Naive thymus-derived CD4-positive, alpha-beta T cell (primary cell): ENCODE measurements around the gene LDB2. TPM values are rescaled to one million over a fixed set of nuclear protein-coding genes. Genes with fewer than 3 reads are reported as not detected.

ENCODE experiments used
- ATAC-seq: fragments of 150-1000 bp; cut with Tn5 transposase; 2 replicates; pipeline ENCODE4 v1.10.0; 2021; ENCODE audit warnings: mild to moderate bottlenecking, moderate library complexity
- CTCF ChIA-PET: fragments of 350-600 bp; sonication (Branson Sonifier 250); formaldehyde crosslinking; loops from one replicate; lab custom pipeline; 2021; ENCODE audit warnings: antibody characterized with exemption; lab: Charles Lee
- POLR2A ChIA-PET: fragments of 350-600 bp; sonication (Branson Sonifier 250); formaldehyde crosslinking; loops from one replicate; lab custom pipeline; 2021; ENCODE audit warnings: antibody characterized with exemption, inconsistent platforms; lab: Charles Lee
- DNase-seq, 9 donors: peaks; one replicate each; pipeline versions ENCODE4 v3.0.0 to v3.0.0-alpha.2; 2020 to 2022; ENCODE audit warnings: mixed read lengths in 1 of 9
- H3K27ac ChIP-seq: one replicate; pipeline ENCODE4 v1.7.0; 2013; ENCODE audit warnings: mild to moderate bottlenecking, low read depth, low read length, moderate library complexity
- H3K27me3 ChIP-seq, 2 donors: one replicate each; pipeline ENCODE4 v1.7.0; 2013; ENCODE audit warnings: low read length in 2 of 2, mild to moderate bottlenecking in 2 of 2, moderate library complexity in 2 of 2; ENCODE audit not compliant: control insufficient read depth in 2 of 2, insufficient read depth in 2 of 2
- H3K36me3 ChIP-seq, 3 experiments: 1 replicate in 2 of 3; 2 replicates in 1 of 3; pipeline ENCODE4 v1.7.0; 2013; ENCODE audit warnings: low read length in 3 of 3, mild to moderate bottlenecking in 3 of 3, moderate library complexity in 1 of 3; ENCODE audit not compliant: insufficient read depth in 3 of 3, control insufficient read depth in 2 of 3
- H3K4me1 ChIP-seq, 2 donors: one replicate each; pipeline ENCODE4 v1.7.0; 2013; ENCODE audit warnings: low read length in 2 of 2, mild to moderate bottlenecking in 2 of 2, moderate library complexity in 1 of 2; ENCODE audit not compliant: control insufficient read depth in 2 of 2, insufficient read depth in 2 of 2
- H3K4me3 ChIP-seq: 2 replicates; pipeline ENCODE4 v1.7.0; 2013; ENCODE audit warnings: mild to moderate bottlenecking, low read length
- H3K9me3 ChIP-seq, 3 experiments: 1 replicate in 2 of 3; 2 replicates in 1 of 3; pipeline ENCODE4 v1.7.0; 2013; ENCODE audit warnings: low read length in 3 of 3; ENCODE audit not compliant: control insufficient read depth in 2 of 3
- H3K27ac Mint-ChIP-seq, 9 donors: one replicate each; pipeline ENCODE4 v1.8.0; 2020 to 2022; ENCODE audit warnings: mixed read lengths in 9 of 9, mild to moderate bottlenecking in 8 of 9, moderate library complexity in 5 of 9, inconsistent platforms in 2 of 9
- H3K27me3 Mint-ChIP-seq, 5 donors: one replicate each; pipeline ENCODE4 v1.8.0; 2021 to 2022; ENCODE audit warnings: mixed read lengths in 5 of 5, mild to moderate bottlenecking in 1 of 5
- H3K36me3 Mint-ChIP-seq, 5 donors: one replicate each; pipeline ENCODE4 v1.8.0; 2020 to 2022; ENCODE audit warnings: mixed read lengths in 5 of 5, mild to moderate bottlenecking in 3 of 5, inconsistent platforms in 1 of 5
- H3K4me1 Mint-ChIP-seq, 7 donors: one replicate each; pipeline ENCODE4 v1.8.0; 2020 to 2022; ENCODE audit warnings: mixed read lengths in 7 of 7, mild to moderate bottlenecking in 3 of 7, inconsistent platforms in 1 of 7
- H3K4me3 Mint-ChIP-seq, 10 donors: one replicate each; pipeline ENCODE4 v1.8.0; 2020 to 2022; ENCODE audit warnings: mild to moderate bottlenecking in 10 of 10, mixed read lengths in 10 of 10, moderate library complexity in 6 of 10, inconsistent platforms in 2 of 10
- H3K9me3 Mint-ChIP-seq, 11 donors: one replicate each; pipeline ENCODE4 v1.8.0; 2020 to 2022; ENCODE audit warnings: mixed read lengths in 11 of 11, mild to moderate bottlenecking in 4 of 11, inconsistent platforms in 1 of 11, moderate library complexity in 1 of 11
- intact Hi-C, 2 donors: fragments of 100-400 bp; cut with micrococcal nuclease; formaldehyde crosslinking; loops; one replicate each; pipeline ENCODE4 v1.15.1; 2023
- polyA plus RNA-seq, 2 donors: library from polyadenylated mRNA; unstranded; fragments of 300-500 nt; fragmentation: Illumina TruSeq; gene quantifications; one replicate each; pipeline ENCODE4 v1.2.3, GENCODE V29; 2021
- total RNA-seq, 6 experiments: library from RNA in 5 of 6; stranded (reverse) in 5 of 6; gene quantifications; 1 replicate in 5 of 6; 2 replicates in 1 of 6; pipeline ENCODE4 v1.2.3 and lab custom pipeline; 2021 to 2026

LDB2 gene
- total and polyA plus RNA-seq, 7 experiments from 2014 or later = 0.29 to 1.5 TPM; not detected in 5

DNA sequence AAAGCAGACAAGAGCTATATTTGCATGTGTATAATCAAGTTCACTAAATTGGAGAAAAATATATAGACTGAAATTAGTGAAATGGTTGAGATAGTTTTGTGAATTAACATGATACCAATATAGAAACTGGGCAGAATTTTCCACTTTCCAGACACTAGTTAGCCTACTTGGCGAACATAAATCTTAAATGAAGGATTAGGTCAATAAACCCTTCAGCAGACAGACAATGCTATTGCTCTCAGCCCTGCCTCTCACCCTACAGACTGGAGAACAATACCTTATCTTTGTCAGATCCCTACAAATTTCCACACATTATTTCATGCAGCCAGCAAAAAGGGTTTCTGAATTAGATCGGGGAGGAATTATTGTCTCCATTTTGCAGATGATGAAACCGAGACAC, 435.8 kb downstream of the LDB2 start:
- intact Hi-C loops = no loop called here
- ChIA-PET POLR2A (no interaction called here), CTCF (no interaction called here)
- no peak overlapping the region for H3K27ac Mint-ChIP-seq
- peaks cover 0 to 20% (median 11%) of the 10 kb centered on the region in 5 donors for H3K27me3 Mint-ChIP-seq
- no peaks in the 10 kb centered on the region for H3K36me3 Mint-ChIP-seq
- H3K36me3 ChIP-seq = no peaks in the 10 kb centered on the region
- no peaks in the 10 kb centered on the region for H3K4me1 Mint-ChIP-seq
- no peaks in the 10 kb centered on the region for H3K27me3 ChIP-seq
- ATAC-seq = no peak
- no peaks in the 10 kb centered on the region for H3K4me1 ChIP-seq
- DNase-seq = no peak
- no peaks in the 10 kb centered on the region for H3K9me3 ChIP-seq
- H3K27ac ChIP-seq = no peak overlapping the region
- H3K9me3 Mint-ChIP-seq = peaks cover 0 to 3% (median 0%) of the 10 kb centered on the region in 11 donors
- H3K4me3 ChIP-seq = no peak overlapping the region
- no peak overlapping the region for H3K4me3 Mint-ChIP-seq

DNA sequence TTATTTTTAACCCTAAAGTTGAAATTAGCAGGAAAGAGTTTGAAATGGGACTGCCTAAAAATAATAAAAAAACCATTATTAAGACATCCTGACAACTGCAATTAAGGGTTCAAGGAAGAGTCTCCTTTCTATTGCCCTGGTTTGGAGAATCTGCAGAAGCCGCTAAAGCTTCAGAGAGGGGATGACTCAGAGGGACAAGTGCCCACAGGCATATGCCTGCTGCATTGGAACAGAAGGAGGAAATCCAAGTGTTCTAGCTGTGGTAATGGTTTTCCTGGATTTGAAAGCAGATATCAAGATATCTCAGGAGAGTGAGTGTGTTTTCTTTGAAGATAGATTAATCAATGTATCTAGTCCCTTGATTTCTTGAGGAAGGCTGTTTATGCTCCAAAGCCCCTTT, 437.1 kb downstream of the LDB2 start:
- CTCF ChIA-PET = no interaction called here
- Mint-ChIP-seq H3K4me3 (no peak overlapping the region), H3K36me3 (no peaks in the 10 kb centered on the region), H3K9me3 (peaks cover 0 to 3% (median 0%) of the 10 kb centered on the region in 11 donors), H3K27ac (no peak overlapping the region), H3K4me1 (no peaks in the 10 kb centered on the region), H3K27me3 (peaks cover 0 to 24% (median 11%) of the 10 kb centered on the region in 5 donors)
- Histone ChIP-seq H3K27me3 (no peaks in the 10 kb centered on the region), H3K9me3 (no peaks in the 10 kb centered on the region), H3K4me3 (no peak overlapping the region), H3K4me1 (no peaks in the 10 kb centered on the region), H3K27ac (no peak overlapping the region), H3K36me3 (no peaks in the 10 kb centered on the region)
- DNase-seq (no peak), ATAC-seq (no peak)
- intact Hi-C loops = no loop called here
- POLR2A ChIA-PET = no interaction called here

GRCh38 chr4:16457944-16458343, 440.5 kb downstream of the LDB2 start:
- CTCF ChIA-PET = no interaction called here
- H3K27me3 ChIP-seq = no peaks in the 10 kb centered on the region
- Mint-ChIP-seq H3K4me1 (no peaks in the 10 kb centered on the region), H3K27me3 (peaks cover 0 to 32% (median 14%) of the 10 kb centered on the region in 5 donors), H3K36me3 (no peaks in the 10 kb centered on the region), H3K9me3 (peaks cover 0 to 3% (median 1%) of the 10 kb centered on the region in 11 donors), H3K4me3 (no peak overlapping the region), H3K27ac (no peak overlapping the region)
- H3K27ac ChIP-seq = no peak overlapping the region
- H3K9me3 ChIP-seq = no peaks in the 10 kb centered on the region
- no peaks in the 10 kb centered on the region for H3K4me1 ChIP-seq
- ATAC-seq (no peak), DNase-seq (no peak)
- no peak overlapping the region for H3K4me3 ChIP-seq
- POLR2A ChIA-PET = interaction anchor here (0.6 kb wide), 1 partner anchor 24 kb away, joined by 3 read pairs; no protein-coding TSS in a partner anchor
- no peaks in the 10 kb centered on the region for H3K36me3 ChIP-seq
- intact Hi-C loops = no loop called here
